A549 (cell line): ENCODE measurements around the gene IRF9. TPM values are rescaled to one million over a fixed set of nuclear protein-coding genes. Genes with fewer than 3 reads are reported as not detected.

Source experiments
- ATAC-seq, 2 experiments: fragments of 200-7000 bp in 1 of 2; fragments of >200 bp in 1 of 2; cut with Nextera tagmentation in 1 of 2; cut with Tn5 transposase in 1 of 2; 3 replicates each; pipeline versions ENCODE4 v1.8.0 to v1.9.1; 2018 to 2020; ENCODE audit warnings: mild to moderate bottlenecking in 1 of 2, moderate library complexity in 1 of 2
- CTCF ChIA-PET: fragments of 300-600 bp; sonication (Branson Sonifier 250); formaldehyde crosslinking; extraction: SDS; loops from one replicate; lab custom pipeline; 2021; ENCODE audit warnings: antibody characterized with exemption, inconsistent platforms; lab: Yijun Ruan, JAX
- POLR2A ChIA-PET: fragments of 350-600 bp; formaldehyde crosslinking; extraction: SDS; loops from one replicate; lab custom pipeline; 2021; ENCODE audit warnings: antibody characterized with exemption, inconsistent platforms; lab: Yijun Ruan, JAX
- DNase-seq, 2 experiments: peaks; one replicate each; pipeline versions ENCODE4 v3.0.0 to v3.0.0-alpha.2; 2011 to 2016; ENCODE audit warnings: low read depth in 1 of 2, low spot score in 1 of 2
- FAIRE-seq: peaks from 2 replicates; lab custom pipeline; 2011; peaks lifted over from hg19 to GRCh38; lab: Jason Lieb, UNC
- H3K27ac ChIP-seq, 2 experiments: fragments of >200 bp; sonication (Bioruptor Twin); formaldehyde crosslinking; 3 replicates each; pipeline ENCODE4 v1.5.1; 2016 to 2017
- H3K4me1 ChIP-seq: fragments of >200 bp; sonication (Bioruptor Twin); formaldehyde crosslinking; 3 replicates; pipeline ENCODE4 v1.6.1; 2016
- H3K4me2 ChIP-seq: fragments of >200 bp; sonication (Bioruptor Twin); formaldehyde crosslinking; 3 replicates; pipeline ENCODE4 v1.6.1; 2016
- H3K4me3 ChIP-seq: fragments of >200 bp; sonication (Bioruptor Twin); formaldehyde crosslinking; 3 replicates; pipeline ENCODE4 v1.5.1; 2016
- H3K9me3 ChIP-seq: fragments of >200 bp; sonication (Bioruptor Twin); formaldehyde crosslinking; 3 replicates; pipeline ENCODE4 v1.6.1; 2016
- BCL3 ChIP-seq: fragments of >200 bp; sonication (Bioruptor Twin); formaldehyde crosslinking; IDR thresholded peaks from 3 replicates; pipeline ENCODE4 v1.6.1; 2016
- BHLHE40 ChIP-seq: IDR thresholded peaks from 2 replicates; pipeline ENCODE4 v1.6.1; 2012; ENCODE audit warnings: low read depth, low read length, inconsistent platforms
- CBX2 ChIP-seq: fragments of 200-600 bp; sonication (generic); IDR thresholded peaks from 2 replicates; pipeline ENCODE4 v1.6.1; 2016; ENCODE audit warnings: low read depth, mild to moderate bottlenecking, borderline replicate concordance
- CEBPB ChIP-seq, 2 experiments: fragments of >200 bp in 1 of 2; sonication (Bioruptor Twin) in 1 of 2; formaldehyde crosslinking in 1 of 2; IDR thresholded peaks; 2 replicates each; pipeline ENCODE4 v1.6.1; 2012 to 2016
- CHD2 ChIP-seq: fragments of 150-350 bp; IDR thresholded peaks from 2 replicates; pipeline ENCODE4 v1.6.1; 2014; ENCODE audit warnings: low read length; ENCODE audit not compliant: partially characterized antibody
- CTCF ChIP-seq: fragments of >200 bp; sonication (Bioruptor Twin); formaldehyde crosslinking; IDR thresholded peaks from 3 replicates; pipeline ENCODE4 v1.5.1; 2016
- E2F6 ChIP-seq: IDR thresholded peaks from 2 replicates; pipeline ENCODE4 v1.6.1; 2012; ENCODE audit warnings: low read depth, borderline replicate concordance
- EHF ChIP-seq: fragments of 250-450 bp; sonication (Bioruptor Pico); IDR thresholded peaks from 2 replicates; pipeline ENCODE4 v1.5.0; 2020; ENCODE audit warnings: mild to moderate bottlenecking
- GATA3 ChIP-seq: IDR thresholded peaks from 2 replicates; pipeline ENCODE4 v1.6.1; 2012; ENCODE audit warnings: borderline replicate concordance
- HDAC2 ChIP-seq: fragments of 200-600 bp; sonication (generic); IDR thresholded peaks from 2 replicates; pipeline ENCODE4 v1.6.1; 2016
- HES2 ChIP-seq: fragments of >200 bp; sonication (Bioruptor Twin); formaldehyde crosslinking; IDR thresholded peaks from 2 replicates; pipeline ENCODE4 v1.6.1; 2016
- HEYL ChIP-seq: fragments of 250-450 bp; sonication (Bioruptor Pico); IDR thresholded peaks from 2 replicates; pipeline ENCODE4 v1.8.0; 2021; ENCODE audit warnings: mild to moderate bottlenecking, moderate library complexity
- HMGXB4 ChIP-seq: fragments of 250-450 bp; sonication (Bioruptor Pico); IDR thresholded peaks from 2 replicates; pipeline ENCODE4 v1.5.0; 2021; ENCODE audit warnings: mild to moderate bottlenecking, moderate library complexity, borderline replicate concordance
- HOXA7 ChIP-seq: fragments of 250-450 bp; sonication (Bioruptor Pico); IDR thresholded peaks from 2 replicates; pipeline ENCODE4 v1.5.0; 2020; ENCODE audit warnings: mild to moderate bottlenecking, moderate library complexity
- HOXB13 ChIP-seq: fragments of 250-450 bp; sonication (Bioruptor Pico); IDR thresholded peaks from 2 replicates; pipeline ENCODE4 v1.5.0; 2020; ENCODE audit warnings: low read depth, mild to moderate bottlenecking, moderate library complexity
- JUN ChIP-seq, 2 experiments: fragments of >200 bp; sonication (Bioruptor Twin); formaldehyde crosslinking; IDR thresholded peaks; 2 replicates in 1 of 2; 3 replicates in 1 of 2; pipeline ENCODE4 v1.6.1; 2016 to 2017
- MAFK ChIP-seq: fragments of 450-650 bp; IDR thresholded peaks from 2 replicates; pipeline ENCODE4 v1.6.1; 2014; ENCODE audit not compliant: partially characterized antibody
- MAX ChIP-seq: IDR thresholded peaks from 2 replicates; pipeline ENCODE4 v1.6.1; 2012
- MYC ChIP-seq: IDR thresholded peaks from 2 replicates; pipeline ENCODE4 v1.6.1; 2012; ENCODE audit warnings: mild to moderate bottlenecking, inconsistent platforms, low read length, improper control_type of control experiment, borderline replicate concordance
- NPAS2 ChIP-seq: fragments of 250-450 bp; sonication (Bioruptor Pico); IDR thresholded peaks from 2 replicates; pipeline ENCODE4 v1.8.0; 2022; ENCODE audit warnings: mild to moderate bottlenecking, moderate library complexity, borderline replicate concordance
- PHF8 ChIP-seq: fragments of 200-600 bp; sonication (generic); IDR thresholded peaks from 2 replicates; pipeline ENCODE4 v1.6.1; 2016; ENCODE audit warnings: low read depth, mild to moderate bottlenecking, antibody characterized with exemption, moderate library complexity, borderline replicate concordance
- POLR2A ChIP-seq: IDR thresholded peaks from 2 replicates; pipeline ENCODE4 v1.6.1; 2012; ENCODE audit warnings: mild to moderate bottlenecking, low read length
- RAD21 ChIP-seq, 2 experiments: fragments of >200 bp in 1 of 2; sonication (Bioruptor Twin) in 1 of 2; formaldehyde crosslinking in 1 of 2; IDR thresholded peaks in 1 of 2; conservative IDR thresholded peaks in 1 of 2; 2 replicates in 1 of 2; 3 replicates in 1 of 2; pipeline ENCODE4 v1.6.1; 2012 to 2018; ENCODE audit warnings: inconsistent platforms in 1 of 2
- RARB ChIP-seq: fragments of 250-450 bp; sonication (Bioruptor Pico); IDR thresholded peaks from 2 replicates; pipeline ENCODE4 v1.8.0; 2021; ENCODE audit warnings: mild to moderate bottlenecking, moderate library complexity
- REST ChIP-seq: fragments of 200-600 bp; sonication (generic); IDR thresholded peaks from 2 replicates; pipeline ENCODE4 v1.6.1; 2016; ENCODE audit warnings: antibody characterized with exemption, mild to moderate bottlenecking, moderate library complexity
- RNF2 ChIP-seq: fragments of 200-600 bp; sonication (generic); IDR thresholded peaks from 2 replicates; pipeline ENCODE4 v1.6.1; 2016; ENCODE audit warnings: low read depth, mild to moderate bottlenecking, antibody characterized with exemption, moderate library complexity, borderline replicate concordance
- SMC3 ChIP-seq: fragments of >200 bp; sonication (Bioruptor Twin); formaldehyde crosslinking; IDR thresholded peaks from 3 replicates; pipeline ENCODE4 v1.6.1; 2018; ENCODE audit warnings: inconsistent platforms
- TFCP2L1 ChIP-seq: fragments of 250-450 bp; sonication (Bioruptor Pico); IDR thresholded peaks from 2 replicates; pipeline ENCODE4 v1.5.0; 2021; ENCODE audit warnings: mild to moderate bottlenecking
- ZC3H11A ChIP-seq: fragments of 450-650 bp; IDR thresholded peaks from 2 replicates; pipeline ENCODE4 v1.6.1; 2014; ENCODE audit warnings: antibody characterized with exemption, mild to moderate bottlenecking
- ZFP36 ChIP-seq: fragments of 450-650 bp; IDR thresholded peaks from 2 replicates; pipeline ENCODE4 v1.6.1; 2014; ENCODE audit warnings: borderline replicate concordance; ENCODE audit not compliant: partially characterized antibody
- WGBS: methylation state at CpG from one replicate; pipeline ENCODE4 v1.1.6; 2017; ENCODE audit errors: missing lambda C conversion rate; 5-methylcytosine and 5-hydroxymethylcytosine counted together
- polyA plus RNA-seq, 4 experiments: library from polyadenylated mRNA; depleted of rRNA in 3 of 4; stranded (reverse); fragments of >200 nt; fragmentation: RNase III in 1 of 4; extraction: RNeasy Plus Mini Kit Qiagen cat#74134 plus additional on column Dnase treatment in 1 of 4; gene quantifications; 2 replicates in 3 of 4; 3 replicates in 1 of 4; pipeline ENCODE4 v1.2.3, GENCODE V29; 2011 to 2017

Gene IRF9
- polyA plus RNA-seq, 2 of the 4 experiments (the other 2 are of a cell fraction), result 19.0 to 23.1 TPM

- FAIRE-seq (no peak), DNase-seq (peak; percentile 81 to 86)
- POLR2A ChIA-PET, result interaction anchor here (0.6 to 5.2 kb wide), 11 partner anchors 9 to 357 kb away, joined by 3 to 48 read pairs (median 6); partner anchors contain the start of genes CHMP4A, DCAF11, IRF9 and NRL
Observed at GRCh38 chr14:24135834-24136683, 25.0 kb upstream of the IRF9 start, which contains the start of gene PSME1. TSS of gene PSME1 (plus strand) at chr14:24136194. CDS start at chr14:24136263, 69 bp downstream.

More at GRCh38 chr14:24135834-24136683, 25.0 kb upstream of the IRF9 start, which contains the start of gene PSME1:
- no peak for TF ChIP-seq HOXA7 (CRISPR knock-in tag)
- no peak for TF ChIP-seq MYC
- no peak for TF ChIP-seq MAFK
- peak; percentile 47; the same call in 1 of the 2 replicates for TF ChIP-seq REST
- no peak for TF ChIP-seq HMGXB4
- no peak for TF ChIP-seq BCL3
- no peak for TF ChIP-seq HES2
- no peak for TF ChIP-seq HEYL
- TF ChIP-seq HDAC2, result no peak
- no peak for TF ChIP-seq CBX2
- TF ChIP-seq RNF2, result no peak
- TF ChIP-seq GATA3, result no peak
- TF ChIP-seq HOXB13 (CRISPR knock-in tag), result no peak
- TF ChIP-seq TFCP2L1 (CRISPR knock-in tag), result no peak
- TF ChIP-seq ZFP36, result no peak
- TF ChIP-seq RARB (CRISPR knock-in tag), result no peak
- TF ChIP-seq CEBPB (IDR thresholded peaks at IDR 0.05), result no peak
- TF ChIP-seq MAX, result no peak; the same call in 1 of the 2 replicates
- TF ChIP-seq EHF, result no peak
- peak in 1 of 2 experiments; percentile 49; a peak in 2 of 5 replicates for TF ChIP-seq JUN (IDR thresholded peaks at IDR 0.05)
- no peak for TF ChIP-seq SMC3
- peak; percentile 51 for TF ChIP-seq PHF8
- TF ChIP-seq CHD2, result peak; percentile 45
- no peak for TF ChIP-seq NPAS2
- no peak for TF ChIP-seq CTCF
- no peak for TF ChIP-seq RAD21 (conservative IDR thresholded peaks at IDR 0.05 in 1 of 2, IDR thresholded peaks at IDR 0.05 in 1 of 2)
- TF ChIP-seq POLR2A, result peak; percentile 41
- TF ChIP-seq BHLHE40, result no peak
- no peak for TF ChIP-seq E2F6
- TF ChIP-seq ZC3H11A, result no peak
- peak within 1 kb of the TSS; percentile 96 to 98 for H3K27ac ChIP-seq
- ATAC-seq, result peak; percentile 82 to 92
- CTCF ChIA-PET, result interaction anchor here (0.5 to 5.4 kb wide), 14 partner anchors 8 to 82 kb away, joined by 3 to 47 read pairs (median 4); partner anchors contain the start of genes IRF9 and RNF31
- H3K4me2 ChIP-seq, result peak within 1 kb of the TSS; percentile 98
- peak within 1 kb of the TSS; percentile 88 for H3K4me3 ChIP-seq
- peaks cover 32% of the 10 kb centered on the region for H3K4me1 ChIP-seq
- 0% methylated on average over 7 of the region's 75 CpGs for WGBS
- no peaks in the 10 kb centered on the region for H3K9me3 ChIP-seq
